Measurements from ENCODE around the gene RUFY2.

RUFY2 gene

DNA sequence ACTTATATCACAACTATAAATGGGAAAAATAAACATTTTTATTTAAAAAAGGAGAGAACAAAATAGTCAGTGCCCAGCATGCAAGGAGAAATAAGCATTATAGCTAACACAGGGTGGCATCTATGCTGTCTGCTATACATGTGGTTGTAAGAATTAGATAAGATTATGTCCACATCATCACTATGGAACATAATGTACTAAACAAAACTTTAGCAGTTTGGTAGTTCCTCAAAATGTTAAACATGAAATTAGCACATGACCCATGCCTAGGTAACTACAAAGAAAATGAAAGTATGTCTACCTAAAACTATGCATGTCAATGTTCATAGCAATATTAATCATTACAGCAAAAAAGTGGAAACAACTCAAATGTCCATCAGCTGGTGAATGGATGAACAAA, 28.7 kb upstream of the RUFY2 start:
- Histone ChIP-seq H3K27me3 (no peaks in the 10 kb centered on the region), H3K9me3 (no peaks in the 10 kb centered on the region), H3K36me3 (peaks cover 30% of the 10 kb centered on the region), H3K4me3 (ENCODE audit: low read depth in 1 of 2, low read length in 1 of 2) (no peak overlapping the region), H3K27ac (no peak overlapping the region), H3K4me1 (ENCODE audit: control insufficient read depth in 1 of 2, insufficient read depth in 1 of 2, low read depth in 1 of 2, low read length in 1 of 2) (no peaks in the 10 kb centered on the region)
- TF ChIP-seq CTCF (IDR thresholded peaks at IDR 0.05): no peak

GRCh38 chr10:68434657-68435056, 27.6 kb upstream of the RUFY2 start:
- H3K36me3 ChIP-seq: peaks cover 30% of the 10 kb centered on the region
- H3K27me3 ChIP-seq: no peaks in the 10 kb centered on the region
- no peak for TF ChIP-seq CTCF (IDR thresholded peaks at IDR 0.05)
- H3K27ac ChIP-seq: no peak overlapping the region
- H3K9me3 ChIP-seq: no peaks in the 10 kb centered on the region
- H3K4me1 ChIP-seq (ENCODE audit: control insufficient read depth in 1 of 2, insufficient read depth in 1 of 2, low read depth in 1 of 2, low read length in 1 of 2): no peaks in the 10 kb centered on the region
- H3K4me3 ChIP-seq (ENCODE audit: low read depth in 1 of 2, low read length in 1 of 2): no peak overlapping the region

GRCh38 chr10:68428396-68429104, 21.5 kb upstream of the RUFY2 start:
- Histone ChIP-seq H3K27me3 (no peaks in the 10 kb centered on the region), H3K4me3 (ENCODE audit: low read depth in 1 of 2, low read length in 1 of 2) (no peak overlapping the region), H3K27ac (no peak overlapping the region), H3K36me3 (peaks cover 15% of the 10 kb centered on the region), H3K9me3 (no peaks in the 10 kb centered on the region), H3K4me1 (ENCODE audit: control insufficient read depth in 1 of 2, insufficient read depth in 1 of 2, low read depth in 1 of 2, low read length in 1 of 2) (no peaks in the 10 kb centered on the region)
- no peak for TF ChIP-seq CTCF (IDR thresholded peaks at IDR 0.05)

- TF ChIP-seq CTCF (IDR thresholded peaks at IDR 0.05): no peak
- H3K36me3 ChIP-seq: peaks cover 33% of the 10 kb centered on the region
Measured at GRCh38 chr10:68424454-68425014, 17.5 kb upstream of the RUFY2 start.

DNA sequence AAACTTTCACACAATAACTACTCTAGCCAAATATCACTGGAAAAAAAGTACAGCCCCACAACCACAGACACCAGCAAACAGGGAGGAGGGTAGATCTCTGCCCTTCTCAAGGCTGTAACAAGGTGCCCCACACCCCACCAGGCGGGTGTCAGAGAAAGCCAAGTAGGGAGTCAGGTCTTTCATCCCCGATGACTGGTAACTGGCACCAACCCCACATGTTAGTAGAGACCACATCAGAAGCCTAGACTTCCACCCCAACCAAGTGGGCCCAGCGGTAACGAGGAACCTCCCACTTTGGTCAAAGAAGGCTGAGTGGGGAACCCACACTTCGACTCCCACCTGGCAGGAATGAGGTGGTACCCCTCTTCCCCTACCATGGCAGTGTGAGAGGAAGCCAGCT, 16.4 kb upstream of the RUFY2 start:
- Histone ChIP-seq H3K27me3 (no peaks in the 10 kb centered on the region), H3K36me3 (peaks cover 42% of the 10 kb centered on the region), H3K4me1 (ENCODE audit: control insufficient read depth in 1 of 2, insufficient read depth in 1 of 2, low read depth in 1 of 2, low read length in 1 of 2) (no peaks in the 10 kb centered on the region), H3K27ac (no peak overlapping the region), H3K4me3 (ENCODE audit: low read depth in 1 of 2, low read length in 1 of 2) (no peak overlapping the region), H3K9me3 (no peaks in the 10 kb centered on the region)
- TF ChIP-seq CTCF (IDR thresholded peaks at IDR 0.05): no peak

More at GRCh38 chr10:68424454-68425014, 17.5 kb upstream of the RUFY2 start:
- Histone ChIP-seq H3K4me3 (ENCODE audit: low read depth in 1 of 2, low read length in 1 of 2) (no peak overlapping the region), H3K4me1 (ENCODE audit: control insufficient read depth in 1 of 2, insufficient read depth in 1 of 2, low read depth in 1 of 2, low read length in 1 of 2) (no peaks in the 10 kb centered on the region), H3K27ac (no peak overlapping the region), H3K9me3 (no peaks in the 10 kb centered on the region), H3K27me3 (no peaks in the 10 kb centered on the region)
